ENCODE results near the gene GLYAT.

DNA sequence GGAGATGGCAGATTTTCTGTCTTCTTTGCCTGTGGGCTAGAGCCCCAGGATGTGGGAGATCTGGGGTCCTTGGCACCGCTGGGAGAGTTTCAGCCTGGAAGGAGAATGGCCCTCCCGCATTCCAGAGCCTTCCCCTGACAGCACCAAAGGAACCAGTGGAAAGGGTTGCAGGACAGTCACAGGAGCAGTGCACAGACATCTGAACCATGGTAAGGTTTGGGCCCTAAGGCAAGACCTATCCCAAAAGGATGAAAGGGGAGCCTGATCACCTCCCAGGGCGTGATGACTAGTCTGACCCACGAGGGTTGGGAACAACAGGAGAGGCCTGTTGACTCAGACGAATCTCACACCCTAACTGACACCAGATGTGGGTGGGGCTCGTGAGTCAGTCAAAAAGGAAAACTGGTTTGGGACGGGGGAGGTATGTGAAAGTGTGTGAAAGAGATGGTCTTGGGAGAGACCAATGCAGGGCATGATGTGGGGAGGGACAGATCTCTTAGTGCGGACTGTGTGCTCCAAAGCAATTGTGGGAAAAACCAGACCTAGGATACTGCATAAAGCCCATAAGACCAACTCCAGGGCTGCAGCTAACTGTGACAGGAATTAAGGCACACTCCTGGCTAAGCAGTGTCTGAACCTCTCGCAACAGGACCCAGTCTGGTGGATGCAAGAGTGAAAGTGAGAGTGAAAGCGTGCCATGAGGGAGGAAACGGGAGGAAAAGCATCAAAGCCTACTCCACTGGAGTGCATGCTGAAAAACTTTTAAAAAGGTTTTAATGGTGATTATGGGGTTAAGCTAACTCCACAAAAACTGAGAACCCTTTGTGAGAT is 39.1 kb upstream of the GLYAT start:
- TF ChIP-seq, protein P1, sequence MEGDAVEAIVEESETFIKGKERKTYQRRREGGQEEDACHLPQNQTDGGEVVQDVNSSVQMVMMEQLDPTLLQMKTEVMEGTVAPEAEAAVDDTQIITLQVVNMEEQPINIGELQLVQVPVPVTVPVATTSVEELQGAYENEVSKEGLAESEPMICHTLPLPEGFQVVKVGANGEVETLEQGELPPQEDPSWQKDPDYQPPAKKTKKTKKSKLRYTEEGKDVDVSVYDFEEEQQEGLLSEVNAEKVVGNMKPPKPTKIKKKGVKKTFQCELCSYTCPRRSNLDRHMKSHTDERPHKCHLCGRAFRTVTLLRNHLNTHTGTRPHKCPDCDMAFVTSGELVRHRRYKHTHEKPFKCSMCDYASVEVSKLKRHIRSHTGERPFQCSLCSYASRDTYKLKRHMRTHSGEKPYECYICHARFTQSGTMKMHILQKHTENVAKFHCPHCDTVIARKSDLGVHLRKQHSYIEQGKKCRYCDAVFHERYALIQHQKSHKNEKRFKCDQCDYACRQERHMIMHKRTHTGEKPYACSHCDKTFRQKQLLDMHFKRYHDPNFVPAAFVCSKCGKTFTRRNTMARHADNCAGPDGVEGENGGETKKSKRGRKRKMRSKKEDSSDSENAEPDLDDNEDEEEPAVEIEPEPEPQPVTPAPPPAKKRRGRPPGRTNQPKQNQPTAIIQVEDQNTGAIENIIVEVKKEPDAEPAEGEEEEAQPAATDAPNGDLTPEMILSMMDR (IDR thresholded peaks at IDR 0.05): no peak
- no peak for TF ChIP-seq EZH2 (IDR thresholded peaks at IDR 0.05; ENCODE audit: borderline replicate concordance, insufficient read depth, low read depth, low read length, poor library complexity, severe bottlenecking)

Data from B cell (primary cell).